Activated CD4-positive, alpha-beta T cell treated with anti-CD3 and anti-CD28 coated beads for 48 hours (primary cell): ENCODE measurements around the gene ZNRF4.

Experiments used
- DNase-seq: peaks from one replicate; pipeline ENCODE4 v3.0.0-alpha.2; 2020

ZNRF4 gene

DNA sequence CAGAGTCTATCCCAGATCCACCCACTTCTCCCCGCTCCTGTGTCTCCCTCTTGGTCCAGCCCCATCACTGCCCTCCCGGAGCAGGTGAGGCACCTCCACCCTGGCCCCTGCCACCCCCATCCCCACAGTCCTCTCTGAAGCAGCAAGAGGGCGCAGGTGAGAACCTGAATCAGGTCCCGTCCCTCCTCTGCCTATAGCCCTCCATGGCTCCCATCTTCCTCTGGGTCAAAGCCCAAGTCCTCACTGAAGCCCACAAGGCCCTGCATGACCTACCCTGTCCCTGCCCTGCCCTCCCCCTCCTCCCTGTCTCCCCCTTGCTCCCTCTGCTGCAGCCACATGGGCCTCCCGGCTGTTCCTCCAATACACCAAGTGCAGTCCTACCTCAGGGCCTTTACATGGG, 10.8 kb upstream of the ZNRF4 start:
- DNase-seq: no peak

DNA sequence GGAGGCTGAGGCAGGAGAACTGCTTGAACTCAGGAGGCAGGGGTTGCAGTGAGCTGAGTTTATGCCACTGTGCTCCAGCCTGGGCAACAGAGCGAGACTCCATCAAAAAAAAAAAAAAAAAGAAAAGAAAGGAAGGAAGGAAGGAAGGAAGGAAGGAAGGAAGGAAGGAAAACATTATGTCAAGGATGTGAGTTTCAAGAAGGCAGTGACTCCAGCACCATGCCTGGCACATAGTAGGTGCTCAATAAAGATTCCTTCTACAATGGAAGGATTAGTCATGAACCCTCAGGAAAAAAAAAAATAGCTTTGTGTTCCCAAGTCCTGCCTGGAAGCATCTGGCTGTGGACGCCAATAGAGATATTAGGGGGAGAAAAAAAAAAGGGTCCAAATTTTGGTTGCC, 10.1 kb upstream of the ZNRF4 start:
- DNase-seq: no peak

DNA sequence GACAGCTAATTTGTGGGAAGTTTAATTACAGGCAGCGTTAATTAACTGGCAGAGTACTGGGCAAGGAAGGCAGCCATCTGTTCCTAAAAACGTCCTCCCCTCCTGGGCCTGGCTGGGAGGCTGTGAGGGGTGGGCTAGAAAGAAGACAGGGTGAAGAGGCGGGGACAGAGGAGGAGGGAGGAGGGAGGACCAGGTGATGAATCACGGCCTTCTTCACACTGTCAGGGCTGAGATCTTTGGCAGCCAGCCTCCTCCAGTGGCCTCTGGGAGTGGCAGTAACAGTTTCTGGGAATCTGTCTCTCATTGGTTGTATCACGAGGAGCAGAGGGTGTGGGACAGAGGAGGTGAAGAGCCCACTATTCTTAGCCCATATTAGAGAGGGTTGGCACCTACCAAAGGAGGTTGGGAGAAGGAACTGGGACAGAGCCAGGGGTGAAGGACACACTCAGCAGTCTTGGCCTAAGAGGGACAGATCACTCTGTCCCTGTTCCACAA, 9.6 kb upstream of the ZNRF4 start:
- DNase-seq: no peak

DNA sequence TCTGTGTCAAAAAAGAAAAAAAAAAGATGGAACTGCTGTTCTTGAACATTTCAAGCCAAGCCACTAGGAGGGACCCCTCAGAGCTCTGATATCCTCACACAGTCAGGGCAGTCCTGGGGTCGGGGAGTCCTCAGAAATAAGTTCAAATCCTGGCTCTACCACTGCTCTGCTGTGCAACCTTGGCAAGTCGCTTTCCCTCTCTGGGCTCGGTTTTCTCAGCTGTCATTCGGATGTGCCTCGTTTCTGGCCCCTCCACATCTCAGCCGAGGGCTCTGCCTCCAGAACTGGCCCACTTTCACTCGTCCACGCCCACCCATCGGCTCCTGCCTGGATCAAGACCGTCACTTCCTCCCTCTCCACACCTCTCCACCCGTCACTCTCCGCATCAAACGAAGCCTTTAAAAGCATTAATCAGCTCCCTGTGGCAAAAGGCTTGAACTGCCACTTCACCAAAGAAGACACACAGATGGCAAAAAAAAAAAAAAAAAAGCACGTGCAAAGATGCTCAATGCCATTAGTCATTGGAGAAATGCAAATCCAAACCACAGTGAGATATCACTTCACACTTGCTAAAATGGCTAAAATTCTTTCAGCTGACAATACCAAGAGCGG, 7.4 kb upstream of the ZNRF4 start:
- no peak for DNase-seq

DNA sequence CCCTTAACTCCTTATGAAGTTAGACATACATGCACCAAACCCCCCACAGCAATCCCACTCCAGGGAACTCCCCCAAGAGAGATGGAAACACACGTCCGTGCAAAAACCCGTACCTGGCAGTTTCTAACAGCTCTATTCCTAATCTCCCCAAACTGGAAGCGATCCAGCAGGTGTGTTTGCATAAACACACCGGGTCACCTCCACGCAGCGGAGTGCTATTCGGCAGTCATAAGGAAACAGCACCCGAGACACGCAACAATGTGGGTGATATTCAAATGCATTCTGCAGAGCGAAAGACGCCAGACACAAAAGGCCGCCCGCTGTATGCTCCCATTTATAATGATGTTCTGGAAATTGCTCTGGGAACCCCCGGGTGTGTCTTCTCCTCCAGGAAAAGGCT, 6.8 kb upstream of the ZNRF4 start:
- DNase-seq: no peak

DNA sequence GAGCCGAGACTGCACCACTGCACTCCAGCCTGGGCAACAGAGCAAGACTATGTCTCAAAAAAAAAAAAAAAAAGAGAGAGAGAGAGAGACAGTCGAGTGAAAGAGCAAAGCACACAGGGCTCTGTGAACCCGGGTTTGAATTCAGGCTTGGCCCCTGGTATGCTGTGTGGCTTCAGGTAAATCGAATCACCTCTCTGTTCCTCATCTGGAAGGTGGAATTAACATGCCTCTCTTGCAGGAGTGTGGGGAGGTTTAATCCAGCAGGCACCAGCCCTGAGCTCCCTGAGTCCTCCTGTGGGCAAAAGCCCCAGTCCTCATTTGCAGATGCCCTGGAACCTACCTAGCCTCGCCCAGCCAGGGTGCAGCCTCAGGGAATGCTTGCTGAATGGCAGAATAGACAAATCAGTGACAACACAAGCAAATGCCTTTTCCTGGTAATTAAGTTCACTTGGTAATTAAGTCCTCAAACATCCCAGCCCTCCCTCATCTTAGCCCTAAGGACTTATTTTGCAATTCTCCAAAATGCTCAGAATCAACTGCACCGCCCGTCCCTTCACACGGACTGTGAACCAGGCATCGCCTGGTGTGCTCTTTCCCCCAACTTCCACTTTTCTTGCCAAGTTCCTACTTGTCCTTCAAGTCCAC, 4.6 kb upstream of the ZNRF4 start:
- DNase-seq: no peak

DNA sequence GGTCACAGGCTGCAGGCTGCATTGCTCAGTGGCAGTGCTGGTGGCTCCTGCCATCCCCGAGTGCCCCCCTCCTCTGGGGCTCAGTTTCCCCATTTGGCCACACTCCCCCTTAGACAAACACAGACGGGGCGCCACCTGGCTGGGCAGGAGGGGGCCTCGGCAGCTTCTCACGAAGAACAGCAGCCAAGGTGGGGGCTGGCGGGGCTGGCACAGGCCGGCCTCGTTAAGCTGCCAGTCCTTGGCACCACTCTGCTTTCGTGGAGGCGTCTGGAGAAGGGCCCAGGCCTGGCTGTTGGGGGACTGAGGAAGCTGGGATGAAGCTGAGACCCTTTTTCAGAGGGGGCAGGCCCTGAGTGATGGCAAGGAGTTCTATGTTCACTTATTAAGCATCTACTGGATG, 3.7 kb upstream of the ZNRF4 start:
- no peak for DNase-seq

DNA sequence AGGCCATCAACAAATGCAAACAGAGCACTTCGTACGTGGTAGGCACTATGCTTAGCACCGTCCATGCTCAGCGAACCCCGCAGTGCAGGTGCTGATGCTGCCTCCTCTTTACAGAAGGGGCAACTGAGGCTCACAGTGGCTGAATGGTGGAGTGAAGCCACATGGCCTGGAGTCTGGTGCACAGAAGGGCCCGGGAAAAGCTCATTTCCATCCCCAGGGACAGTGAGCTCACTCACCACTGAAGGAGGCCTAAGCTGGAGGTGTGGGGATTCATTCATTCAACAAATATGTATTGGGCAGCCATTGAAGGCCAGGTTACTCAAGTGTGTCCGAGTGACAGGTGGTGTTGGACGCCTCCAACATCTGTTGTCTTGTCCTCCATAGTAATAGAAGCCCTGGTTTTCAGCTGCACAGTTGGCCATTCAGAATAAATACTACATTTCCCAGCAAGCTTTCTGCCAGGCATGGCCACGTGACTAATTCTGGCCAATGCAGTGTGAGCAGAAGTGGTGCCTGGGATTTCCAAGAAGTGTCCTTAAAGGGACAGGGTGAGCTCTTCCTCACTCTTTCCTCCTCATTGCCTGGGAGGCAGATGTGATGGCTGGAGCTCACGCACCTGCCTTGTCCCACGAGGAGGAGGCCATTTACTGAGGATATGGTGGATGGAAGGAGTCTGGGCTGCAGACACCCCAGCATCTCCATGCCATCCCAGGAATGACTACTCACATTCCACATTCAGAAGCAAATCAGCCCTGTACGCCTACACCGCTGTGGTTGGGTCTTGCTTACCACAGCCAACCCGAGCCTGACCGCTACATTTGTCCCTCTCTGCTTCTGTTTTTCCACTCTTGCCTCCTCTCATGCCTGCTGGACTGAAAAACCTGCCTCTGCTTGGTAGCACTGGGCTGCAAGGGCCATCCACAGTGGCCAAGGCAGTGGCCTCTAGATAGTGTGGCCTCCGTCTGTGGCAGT, 2.3 kb upstream of the ZNRF4 start:
- DNase-seq: peak; percentile 16

DNA sequence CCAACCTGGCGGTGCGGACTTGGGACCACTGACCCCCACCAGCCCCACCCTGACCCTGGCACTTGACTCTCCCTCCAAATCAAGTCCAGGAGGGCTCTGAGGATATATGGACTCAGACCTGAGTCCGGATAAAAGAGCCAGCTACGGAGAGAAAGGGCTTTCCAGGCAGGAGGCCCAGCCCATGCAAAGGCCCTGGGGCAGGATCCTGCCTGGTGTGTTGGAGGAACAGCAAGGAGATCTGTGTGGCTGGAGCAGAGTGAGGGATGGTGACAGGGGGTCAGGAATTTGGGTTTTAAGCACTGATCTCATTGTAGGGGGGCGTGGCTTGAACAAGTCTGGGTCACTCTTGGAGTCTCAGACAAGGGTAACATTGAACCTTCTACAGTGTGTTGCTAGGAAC, 474 bp upstream of the ZNRF4 start:
- DNase-seq: no peak

DNA sequence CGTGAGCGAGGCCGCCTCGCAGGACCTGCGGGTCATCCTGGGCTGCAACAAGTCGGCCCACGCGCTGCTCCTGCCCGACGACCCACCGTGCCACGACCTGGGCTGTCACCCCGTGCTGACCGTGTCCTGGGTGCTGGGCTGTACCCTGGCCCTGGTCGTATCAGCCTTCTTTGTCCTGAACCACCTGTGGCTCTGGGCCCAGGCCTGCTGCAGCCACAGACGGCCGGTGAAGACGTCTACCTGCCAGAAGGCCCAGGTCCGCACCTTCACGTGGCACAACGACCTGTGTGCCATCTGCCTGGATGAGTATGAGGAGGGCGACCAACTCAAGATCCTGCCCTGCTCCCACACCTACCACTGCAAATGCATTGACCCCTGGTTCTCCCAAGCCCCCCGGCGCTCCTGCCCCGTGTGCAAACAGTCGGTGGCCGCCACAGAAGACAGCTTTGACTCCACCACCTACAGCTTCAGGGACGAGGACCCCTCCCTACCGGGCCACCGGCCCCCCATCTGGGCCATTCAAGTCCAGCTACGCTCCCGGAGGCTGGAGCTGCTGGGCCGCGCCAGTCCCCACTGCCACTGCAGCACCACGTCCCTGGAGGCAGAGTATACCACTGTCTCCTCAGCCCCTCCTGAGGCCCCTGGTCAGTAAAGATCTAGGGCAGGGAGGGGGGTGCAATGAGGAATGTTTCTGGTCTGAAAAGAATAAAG, 1.1 kb downstream of the ZNRF4 start:
- no peak for DNase-seq

DNA sequence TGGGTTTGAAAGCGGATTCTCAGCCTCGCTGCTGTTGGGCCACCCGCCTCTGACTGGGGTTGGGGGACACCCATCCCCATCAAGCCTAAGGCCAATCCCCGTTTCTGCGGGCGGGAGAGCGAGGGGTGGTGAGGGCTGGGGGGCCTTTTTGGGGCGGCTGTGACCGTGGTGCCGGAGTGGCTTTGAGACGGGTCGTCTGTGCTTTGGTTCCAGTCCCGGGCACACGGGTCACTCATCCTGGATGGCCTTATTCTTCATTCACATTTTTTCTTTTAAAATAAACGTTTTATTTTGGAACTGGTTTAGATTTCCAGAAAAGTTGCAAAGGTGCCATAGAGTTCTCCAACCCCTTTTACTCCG, 1.6 kb downstream of the ZNRF4 start:
- no peak for DNase-seq

DNA sequence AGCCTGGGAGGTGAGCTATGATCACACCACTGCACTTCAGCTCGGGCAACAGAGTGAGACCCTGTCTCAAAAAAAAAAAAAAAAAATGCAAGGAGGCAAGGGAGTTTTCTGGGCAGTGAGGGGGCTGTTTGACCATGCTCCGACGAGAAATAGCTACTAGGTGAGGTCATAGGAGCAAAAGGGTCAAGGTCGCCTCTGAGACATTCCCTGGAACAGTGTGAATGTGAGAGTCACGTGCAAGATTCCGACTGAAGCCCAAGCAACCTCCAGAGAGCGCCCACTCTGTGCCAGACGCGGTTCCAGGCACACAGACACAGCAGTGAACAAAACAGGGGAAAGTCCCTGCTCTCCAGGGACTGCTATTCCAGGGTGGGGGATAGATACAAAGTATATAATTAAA, 2.5 kb downstream of the ZNRF4 start:
- no peak for DNase-seq

DNA sequence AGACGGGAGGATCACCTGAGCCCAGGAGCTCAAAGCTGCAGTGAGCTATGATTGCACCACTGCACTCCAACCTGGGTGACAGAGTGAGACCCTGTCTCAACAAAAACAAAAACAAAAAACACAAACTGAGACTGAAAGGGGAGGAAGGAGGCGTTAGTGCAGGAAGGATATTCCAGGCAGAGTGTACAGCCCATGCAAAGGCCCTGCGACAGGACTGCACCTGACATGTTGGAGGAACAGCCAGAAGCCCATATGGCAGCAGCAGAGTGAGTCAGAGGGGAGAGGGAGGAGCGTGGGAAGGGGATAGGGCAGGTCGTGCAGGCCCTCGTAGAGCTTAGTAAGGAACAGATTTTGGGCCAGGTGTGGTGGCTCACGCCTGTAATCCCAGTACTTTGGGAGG, 3.2 kb downstream of the ZNRF4 start:
- no peak for DNase-seq

DNA sequence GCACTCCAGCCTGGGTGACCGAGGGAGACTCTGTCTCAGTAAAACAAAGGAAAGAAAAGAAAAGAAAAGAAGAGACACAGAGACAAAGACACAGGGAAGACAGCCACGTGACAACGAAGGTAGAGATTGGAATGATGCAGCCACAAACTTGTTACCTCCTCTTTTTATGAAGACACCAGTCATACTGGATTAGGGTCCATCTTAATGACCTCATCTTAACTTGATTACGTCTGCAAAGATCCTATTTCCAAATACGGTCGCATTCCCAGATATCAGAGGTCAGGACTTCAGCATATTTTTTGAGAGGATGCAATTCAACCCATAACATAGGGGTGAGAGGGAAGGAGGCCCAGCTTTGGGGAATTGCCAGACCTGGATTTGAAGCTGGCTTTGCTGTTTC, 4.1 kb downstream of the ZNRF4 start:
- no peak for DNase-seq

DNA sequence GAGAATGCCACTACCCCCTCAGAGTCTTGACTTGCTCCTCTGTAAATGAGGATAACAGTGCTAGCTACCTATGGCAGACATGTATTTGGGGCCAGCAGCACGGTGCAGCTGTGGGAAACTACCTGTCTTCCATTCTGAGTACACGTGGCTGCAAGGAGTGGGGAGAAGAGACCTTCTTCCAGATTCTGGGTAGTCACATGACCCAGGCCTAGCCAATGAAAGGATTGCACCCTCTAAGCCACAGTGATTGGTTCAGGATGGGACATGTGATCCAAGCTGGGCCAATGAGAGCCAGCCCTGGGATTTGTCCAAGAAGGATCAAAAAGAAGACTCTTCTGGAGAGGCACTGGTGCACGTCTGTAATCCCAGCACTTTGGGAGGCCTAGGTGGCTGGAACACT, 5.5 kb downstream of the ZNRF4 start:
- no peak for DNase-seq

DNA sequence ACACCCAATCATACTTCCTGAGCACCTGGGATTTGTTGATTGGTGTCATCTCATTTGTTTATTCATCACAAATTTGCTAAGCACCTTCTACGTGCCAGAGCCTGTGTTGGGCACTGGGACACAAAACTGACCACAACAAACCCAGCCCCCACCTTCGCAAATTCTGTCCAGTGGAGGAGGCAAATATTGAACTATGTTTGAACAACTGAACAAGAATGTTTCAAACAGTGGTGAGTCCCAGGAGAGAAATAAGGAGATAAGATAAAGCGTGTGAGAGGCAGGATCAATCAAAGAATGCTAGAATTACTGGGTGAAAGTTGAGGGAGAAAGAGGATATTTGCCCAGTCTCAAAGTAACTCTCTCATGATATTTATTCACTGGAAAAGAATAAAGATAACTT, 8.7 kb downstream of the ZNRF4 start:
- no peak for DNase-seq

DNA sequence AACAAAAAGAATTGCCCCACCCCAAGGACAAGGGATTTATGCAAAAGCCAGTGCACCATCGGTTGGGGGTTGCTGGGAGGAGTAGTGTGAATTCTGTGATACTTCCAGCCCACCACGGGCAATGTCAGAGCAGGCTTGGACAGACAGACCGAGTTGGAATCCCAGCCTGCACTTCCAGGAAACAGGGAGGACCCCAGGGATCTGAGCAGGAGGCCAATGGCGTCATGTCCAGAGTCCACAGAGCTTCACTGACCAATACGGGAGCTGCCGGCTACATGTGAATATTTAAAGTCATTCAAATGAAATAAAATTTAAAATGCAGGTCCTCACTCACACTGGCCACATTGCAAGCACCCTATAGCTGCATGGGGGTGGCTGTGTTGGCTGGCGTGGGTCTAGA, 10.9 kb downstream of the ZNRF4 start:
- DNase-seq: no peak

DNA sequence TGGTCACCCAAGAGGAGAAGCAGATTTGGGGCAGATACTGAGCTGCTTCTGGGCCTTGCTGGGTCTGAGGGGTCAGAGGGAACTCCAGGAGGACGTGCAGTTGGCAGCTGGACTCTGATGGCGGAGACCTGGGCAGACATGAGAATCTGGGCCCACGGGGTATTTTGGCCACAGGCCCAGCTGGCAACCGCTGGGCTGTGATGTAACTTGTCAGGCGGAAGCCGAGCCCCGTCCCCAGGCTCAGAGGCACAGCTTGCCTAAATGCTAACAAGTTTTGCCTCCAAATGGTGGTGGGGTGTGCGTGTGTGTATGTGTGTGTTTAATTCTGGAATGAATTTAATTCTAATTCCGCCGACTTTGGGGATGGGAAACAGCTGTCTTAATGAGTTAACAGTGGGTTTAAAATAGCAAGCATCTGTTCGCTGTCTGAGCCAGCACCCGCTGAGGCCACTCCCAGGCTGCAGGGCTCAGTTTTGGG, 11.6 kb downstream of the ZNRF4 start:
- DNase-seq: no peak

DNA sequence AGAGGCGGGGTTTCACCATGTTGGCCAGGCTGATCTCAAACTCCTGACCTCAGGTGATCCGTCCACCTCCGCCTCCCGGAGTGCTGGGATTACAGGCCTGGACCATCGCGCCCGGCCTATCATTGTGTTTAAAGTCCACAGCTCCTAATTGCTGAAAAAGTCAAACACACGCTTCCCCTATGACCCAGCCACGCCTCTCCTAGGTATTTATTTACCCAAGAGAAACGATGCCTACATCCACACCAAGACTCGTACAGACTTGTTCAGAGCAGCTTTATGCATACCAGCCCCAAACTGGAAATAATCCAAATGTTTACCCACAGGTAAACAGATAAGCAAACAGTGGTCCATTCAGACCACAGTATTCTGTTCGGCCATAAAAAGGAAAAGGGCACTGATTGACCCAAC, 15.1 kb downstream of the ZNRF4 start:
- no peak for DNase-seq

DNA sequence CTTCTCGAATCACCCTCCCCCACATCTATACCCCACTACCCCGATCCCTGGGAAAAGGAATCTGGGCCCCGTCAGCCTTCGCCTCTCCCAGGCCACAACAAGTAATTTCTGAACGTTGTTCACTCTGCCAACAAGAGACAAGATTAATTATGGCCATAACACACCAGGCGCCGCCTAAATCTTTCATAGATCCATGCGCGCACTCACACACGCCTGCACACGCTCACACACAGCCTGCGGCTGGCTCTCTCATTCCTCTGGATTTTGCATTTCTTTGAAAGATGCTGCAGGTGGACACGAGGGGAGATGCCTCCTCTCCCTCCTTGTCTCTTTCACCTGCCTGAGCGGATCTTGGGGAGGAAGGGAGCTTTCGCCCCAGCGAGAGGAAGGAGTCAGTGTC, 17.1 kb downstream of the ZNRF4 start:
- no peak for DNase-seq

DNA sequence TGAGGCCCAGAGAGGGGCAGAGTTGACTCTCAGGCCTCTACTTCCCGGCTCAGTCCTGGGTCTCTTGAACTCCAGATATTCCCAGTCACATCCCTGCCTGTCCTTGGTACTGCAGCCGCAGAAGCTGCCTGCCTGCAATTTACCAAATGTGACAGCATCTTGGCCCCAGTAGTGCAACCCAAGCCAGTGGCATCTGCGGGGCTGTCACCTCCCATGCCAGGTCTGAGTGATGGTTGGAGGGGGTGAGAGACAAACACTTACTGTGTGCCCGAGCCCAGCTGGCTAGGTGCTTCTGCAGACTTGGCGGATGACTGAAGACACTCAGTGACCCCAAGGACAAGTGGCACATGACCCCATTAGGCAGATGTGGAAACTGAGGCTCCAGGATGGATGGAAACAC, 18.4 kb downstream of the ZNRF4 start:
- DNase-seq: no peak

DNA sequence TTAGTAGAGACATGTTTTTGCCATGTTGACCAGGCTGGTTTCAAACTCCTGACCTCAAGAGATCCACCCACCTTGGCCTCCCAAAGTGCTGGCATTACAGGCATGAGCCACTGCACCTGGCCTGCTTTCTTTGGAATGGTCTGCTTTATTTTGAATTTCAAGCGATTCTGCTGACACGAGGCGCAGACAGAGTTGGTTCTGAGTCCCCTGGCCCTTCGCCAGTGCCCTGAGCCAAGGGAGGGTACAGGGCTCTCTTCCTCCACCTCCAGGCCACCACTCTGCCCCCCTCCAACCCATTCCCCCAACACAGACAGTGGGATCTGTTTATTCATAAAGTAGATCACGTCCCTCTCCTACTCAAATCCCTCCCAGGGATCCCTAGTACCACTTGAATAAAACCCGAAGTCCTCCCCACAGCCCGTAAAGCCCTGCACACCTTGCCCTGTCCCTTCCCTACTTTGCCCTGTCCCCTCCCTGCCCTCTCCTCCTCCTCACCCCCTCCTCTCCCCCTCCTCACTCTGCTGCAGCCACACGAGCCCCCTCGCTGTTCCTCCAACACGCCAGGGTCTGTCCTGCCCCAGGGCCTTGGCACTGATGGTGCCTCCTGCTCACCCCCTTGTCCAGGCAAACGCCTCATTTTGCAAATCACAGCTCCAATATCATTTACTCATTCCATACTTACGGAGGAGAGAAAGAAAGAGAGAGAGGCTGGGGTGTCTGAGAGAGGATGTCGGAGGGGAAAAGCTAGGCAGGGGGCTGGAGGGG, 22.4 kb downstream of the ZNRF4 start:
- DNase-seq: no peak
